Activated naive CD4-positive, alpha-beta T cell treated with anti-CD3 and anti-CD28 coated beads for 36 hours (primary cell): Measurements from ENCODE around the gene IGSF11. TPM values are rescaled to one million over a fixed set of nuclear protein-coding genes. Genes with fewer than 3 reads are reported as not detected.

ENCODE experiments used
- CTCF ChIA-PET: fragments of 350-600 bp; sonication (Branson Sonifier 250); formaldehyde crosslinking; loops from one replicate; lab custom pipeline; 2021; ENCODE audit warnings: antibody characterized with exemption; lab: Charles Lee
- DNase-seq: peaks from one replicate; pipeline ENCODE4 v3.0.0-alpha.2; 2020
- H3K27ac Mint-ChIP-seq: one replicate; pipeline ENCODE4 v1.8.0; 2021; ENCODE audit warnings: mild to moderate bottlenecking, mixed read lengths
- H3K27me3 Mint-ChIP-seq: one replicate; pipeline ENCODE4 v1.8.0; 2021; ENCODE audit warnings: low read depth, mixed read lengths
- H3K36me3 Mint-ChIP-seq: one replicate; pipeline ENCODE4 v1.8.0; 2021; ENCODE audit warnings: low read depth, mixed read lengths
- H3K4me1 Mint-ChIP-seq: one replicate; pipeline ENCODE4 v1.8.0; 2021; ENCODE audit warnings: low read depth, mixed read lengths
- H3K4me3 Mint-ChIP-seq: one replicate; pipeline ENCODE4 v1.8.0; 2021; ENCODE audit warnings: mild to moderate bottlenecking, moderate library complexity, mixed read lengths
- H3K9me3 Mint-ChIP-seq: one replicate; pipeline ENCODE4 v1.8.0; 2021; ENCODE audit warnings: mixed read lengths
- intact Hi-C: fragments of 100-400 bp; cut with micrococcal nuclease; formaldehyde crosslinking; loops from one replicate; pipeline ENCODE4 v1.15.1; 2023
- total RNA-seq, 2 experiments: library from RNA; stranded (reverse); gene quantifications; one replicate each; pipeline ENCODE4 v1.2.3, GENCODE V29; 2021

IGSF11 gene
- total RNA-seq, 2 experiments from 2014 or later = 0.07 to 0.12 TPM

DNA sequence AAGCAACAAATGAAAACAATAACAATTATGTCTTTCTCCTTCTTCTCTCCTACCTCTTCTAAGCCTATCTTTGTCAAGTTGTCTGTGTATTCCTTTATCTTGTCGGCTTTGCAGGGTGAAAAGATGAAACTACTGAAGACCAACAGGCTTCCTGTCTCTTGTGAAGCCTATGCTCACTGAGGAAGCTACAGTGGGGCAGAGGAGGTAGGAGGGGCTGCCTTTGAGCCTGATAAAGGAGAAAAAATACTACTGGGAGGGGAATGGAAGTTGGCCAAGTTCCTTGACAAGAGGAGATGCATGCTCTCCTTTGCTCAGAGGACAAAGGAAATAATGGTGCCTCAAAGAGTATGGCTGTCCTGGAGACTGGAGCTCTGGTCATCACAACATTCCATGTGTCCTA is 92.0 kb downstream of the IGSF11 start:
- H3K27ac Mint-ChIP-seq = no peak overlapping the region
- DNase-seq = no peak

DNA sequence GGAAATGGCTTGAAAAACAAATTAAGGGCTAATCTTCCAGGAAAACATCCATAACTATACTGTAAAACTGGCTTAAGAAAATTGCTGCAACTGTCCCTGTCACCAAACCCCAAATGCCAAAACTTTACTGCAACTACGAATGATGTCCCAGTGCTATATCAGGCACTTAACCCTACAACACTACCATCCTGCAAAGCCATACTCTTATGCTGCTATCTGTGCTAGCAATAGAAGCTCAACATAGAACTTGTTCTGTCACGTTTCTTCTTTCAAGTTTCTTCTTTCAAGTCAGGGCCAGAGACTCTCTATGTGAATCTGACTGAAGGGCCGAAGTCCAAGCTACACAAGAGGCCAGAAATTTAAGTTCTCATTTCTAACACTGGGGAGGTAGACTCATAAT is 92.5 kb downstream of the IGSF11 start:
- intact Hi-C loops = loop anchor here (2.0 to 10.0 kb wide), 4 partner anchors 93 to 1403 kb away; partner anchors contain the start of genes IGSF11 and LRRC58
- Mint-ChIP-seq H3K36me3 (no peaks in the 10 kb centered on the region), H3K4me1 (peaks cover 43% of the 10 kb centered on the region), H3K9me3 (no peaks in the 10 kb centered on the region), H3K27ac (no peak overlapping the region), H3K4me3 (no peak overlapping the region), H3K27me3 (no peaks in the 10 kb centered on the region)
- DNase-seq = no peak
- CTCF ChIA-PET = interaction anchor here (0.7 to 0.9 kb wide), 2 partner anchors 58 to 92 kb away, joined by 3 to 6 read pairs; partner anchors contain the start of gene IGSF11

More for the DNA sequence above, 92.0 kb downstream of the IGSF11 start:
- H3K9me3 Mint-ChIP-seq = no peaks in the 10 kb centered on the region
- CTCF ChIA-PET = interaction anchor here (0.7 to 0.9 kb wide), 2 partner anchors 59 to 92 kb away, joined by 3 to 6 read pairs; partner anchors contain the start of gene IGSF11
- intact Hi-C loops = loop anchor here (2.0 to 10.0 kb wide), 4 partner anchors 92 to 1402 kb away; partner anchors contain the start of genes IGSF11 and LRRC58
- no peaks in the 10 kb centered on the region for H3K27me3 Mint-ChIP-seq
- peaks cover 43% of the 10 kb centered on the region for H3K4me1 Mint-ChIP-seq
- H3K36me3 Mint-ChIP-seq = no peaks in the 10 kb centered on the region
- peak overlapping the region; percentile 22 for H3K4me3 Mint-ChIP-seq

DNA sequence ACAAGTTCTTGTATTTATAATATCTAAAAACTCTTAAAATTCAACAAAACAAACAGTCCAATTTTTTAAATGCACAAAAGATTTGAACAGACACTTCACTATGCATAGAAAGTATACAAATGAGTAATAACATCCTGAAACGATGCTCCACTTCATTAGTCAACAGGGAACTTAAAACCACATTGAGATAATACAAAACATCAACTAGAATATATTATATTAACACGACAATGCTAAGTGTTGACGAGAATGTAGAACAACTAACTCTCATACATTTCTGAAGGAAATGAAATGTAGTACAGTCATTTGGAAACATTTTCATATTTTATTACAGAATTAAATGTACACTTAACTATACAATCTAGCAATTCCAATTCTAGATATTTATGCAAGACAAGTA is 93.4 kb downstream of the IGSF11 start:
- CTCF ChIA-PET = no interaction called here
- Mint-ChIP-seq H3K36me3 (no peaks in the 10 kb centered on the region), H3K27me3 (no peaks in the 10 kb centered on the region), H3K27ac (no peak overlapping the region), H3K4me1 (peaks cover 37% of the 10 kb centered on the region), H3K4me3 (no peak overlapping the region), H3K9me3 (no peaks in the 10 kb centered on the region)
- intact Hi-C loops = loop anchor here (1.0 to 10.0 kb wide), 3 partner anchors 15 to 1404 kb away; partner anchors contain the start of gene LRRC58
- DNase-seq = no peak

DNA sequence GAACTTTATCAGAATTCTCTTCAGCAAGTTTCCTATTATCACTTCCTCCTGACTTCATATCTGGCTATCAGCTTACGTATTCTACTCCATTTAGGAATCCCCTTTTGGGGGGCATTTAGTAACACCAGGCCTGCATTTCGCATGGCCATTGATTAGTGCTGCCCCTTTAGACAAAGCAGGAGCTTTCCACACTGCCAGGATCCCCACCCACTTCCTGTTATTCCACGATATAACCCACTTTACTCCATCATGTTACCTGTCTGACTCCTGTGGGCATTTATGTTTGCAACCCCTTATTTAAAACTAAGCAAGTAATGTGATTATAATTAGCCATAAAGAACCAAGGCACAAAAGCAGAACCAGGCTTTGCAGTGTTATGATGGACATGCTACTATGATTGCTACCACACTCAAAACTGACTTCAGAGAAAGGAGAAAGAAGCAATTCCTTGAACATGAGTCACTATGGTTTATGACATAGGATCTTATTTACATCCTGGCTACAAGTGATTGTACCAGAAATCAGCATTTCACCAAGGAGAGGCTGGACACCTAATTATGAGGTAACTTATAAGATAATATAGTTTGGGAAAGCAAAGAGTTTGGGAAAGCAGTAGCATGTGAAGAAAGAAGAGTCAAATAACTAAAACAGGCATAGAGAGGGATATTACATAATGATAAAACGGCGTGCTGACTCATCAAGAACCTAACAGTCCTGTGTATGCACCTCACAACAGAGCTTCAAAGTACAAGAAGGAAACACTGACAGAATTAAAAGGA is 96.3 kb downstream of the IGSF11 start:
- H3K27me3 Mint-ChIP-seq = no peaks in the 10 kb centered on the region
- H3K4me3 Mint-ChIP-seq = no peak overlapping the region
- intact Hi-C loops = loop anchor here (1.0 kb wide), 1 partner anchor 11 kb away; no protein-coding TSS in a partner anchor
- CTCF ChIA-PET = no interaction called here
- peaks cover 26% of the 10 kb centered on the region for H3K4me1 Mint-ChIP-seq
- H3K27ac Mint-ChIP-seq = peak overlapping the region; percentile 42
- DNase-seq = no peak
- H3K36me3 Mint-ChIP-seq = no peaks in the 10 kb centered on the region
- no peaks in the 10 kb centered on the region for H3K9me3 Mint-ChIP-seq

DNA sequence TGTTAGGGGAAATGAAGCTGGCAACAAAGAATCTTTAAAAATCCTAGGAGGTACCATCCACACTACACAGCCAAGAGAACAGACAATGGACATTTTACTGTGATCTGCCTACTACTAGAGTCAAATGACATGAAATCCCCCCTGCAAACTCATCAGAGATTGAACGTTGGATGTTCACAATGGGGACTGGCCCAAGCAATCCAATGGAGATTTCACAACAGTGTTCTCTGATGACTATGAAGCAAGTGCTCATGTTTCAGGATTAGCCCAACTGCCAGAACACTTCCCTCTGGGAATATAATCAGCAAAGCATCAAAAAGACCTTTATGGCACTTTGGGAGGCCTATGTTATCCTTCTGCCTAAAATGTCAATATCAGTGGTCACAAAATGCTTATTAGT is 97.8 kb downstream of the IGSF11 start:
- no peak for DNase-seq
- Mint-ChIP-seq H3K9me3 (no peaks in the 10 kb centered on the region), H3K36me3 (no peaks in the 10 kb centered on the region), H3K27me3 (no peaks in the 10 kb centered on the region), H3K27ac (no peak overlapping the region), H3K4me3 (no peak overlapping the region), H3K4me1 (peaks cover 19% of the 10 kb centered on the region)
- intact Hi-C loops = no loop called here
- CTCF ChIA-PET = interaction anchor here (1.1 kb wide), 1 partner anchor 98 kb away, joined by 3 read pairs; the partner anchor contains the start of gene IGSF11

DNA sequence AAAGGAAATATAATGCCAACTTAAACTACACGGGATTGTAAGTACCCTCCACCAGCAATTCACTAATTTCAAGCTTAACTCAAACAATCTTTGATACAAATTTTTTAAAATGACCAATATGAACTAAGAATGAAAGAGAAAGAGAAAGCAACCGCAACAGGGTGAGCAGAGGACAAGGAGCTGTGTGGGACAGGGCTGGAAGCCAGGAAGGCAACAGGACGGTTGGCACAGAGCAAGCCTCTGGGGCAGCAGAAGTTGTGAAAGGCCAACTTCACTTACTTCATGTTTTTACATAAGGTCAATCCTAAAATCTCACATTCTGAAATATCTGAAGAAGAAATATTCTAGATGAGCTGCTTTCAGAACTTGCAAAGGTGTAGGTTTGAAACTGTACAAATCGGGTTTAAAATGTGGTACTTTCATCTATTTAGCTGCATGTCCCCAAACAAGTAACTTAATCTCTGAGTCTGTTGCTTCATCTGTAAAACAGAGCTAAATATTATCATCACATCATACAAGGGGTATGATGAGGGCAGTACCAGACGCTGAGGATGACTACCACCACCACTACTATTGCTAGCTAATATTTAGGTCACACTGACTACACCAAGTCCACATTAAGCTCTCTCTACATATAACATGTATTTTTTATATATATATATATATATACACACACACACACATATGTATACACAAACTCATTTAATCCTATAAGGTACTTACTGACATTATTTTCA is 101.7 kb downstream of the IGSF11 start:
- H3K36me3 Mint-ChIP-seq = no peaks in the 10 kb centered on the region
- H3K4me3 Mint-ChIP-seq = no peak overlapping the region
- H3K27me3 Mint-ChIP-seq = no peaks in the 10 kb centered on the region
- intact Hi-C loops = no loop called here
- peaks cover 6% of the 10 kb centered on the region for H3K4me1 Mint-ChIP-seq
- CTCF ChIA-PET = interaction anchor here (1.3 to 1.5 kb wide), 2 partner anchors 50 to 102 kb away, joined by 5 to 8 read pairs; partner anchors contain the start of gene IGSF11
- no peaks in the 10 kb centered on the region for H3K9me3 Mint-ChIP-seq
- no peak for DNase-seq
- no peak overlapping the region for H3K27ac Mint-ChIP-seq

DNA sequence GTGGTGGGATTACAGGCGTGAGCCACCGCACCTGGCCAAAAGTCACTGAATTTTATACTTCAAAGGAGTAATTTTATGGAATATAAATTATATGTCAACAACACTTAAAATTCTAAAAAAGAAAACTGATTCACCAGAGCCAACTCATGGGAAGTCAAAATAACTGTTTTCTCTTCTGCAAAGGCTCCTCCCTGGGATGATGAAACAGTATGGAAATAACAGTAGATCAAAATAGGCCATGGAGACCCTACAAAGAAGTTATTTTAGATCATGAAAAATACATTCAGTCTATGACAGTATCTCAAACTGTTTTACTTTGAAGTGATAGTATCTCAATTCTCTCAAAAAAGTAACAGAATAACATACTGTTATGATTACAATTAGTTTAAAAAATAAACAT is 102.7 kb downstream of the IGSF11 start:
- Mint-ChIP-seq H3K9me3 (no peaks in the 10 kb centered on the region), H3K36me3 (no peaks in the 10 kb centered on the region), H3K4me3 (no peak overlapping the region), H3K27ac (no peak overlapping the region), H3K27me3 (no peaks in the 10 kb centered on the region), H3K4me1 (peaks cover 6% of the 10 kb centered on the region)
- intact Hi-C loops = no loop called here
- CTCF ChIA-PET = interaction anchor here (1.3 kb wide), 1 partner anchor 49 kb away, joined by 8 read pairs; no protein-coding TSS in a partner anchor
- no peak for DNase-seq

DNA sequence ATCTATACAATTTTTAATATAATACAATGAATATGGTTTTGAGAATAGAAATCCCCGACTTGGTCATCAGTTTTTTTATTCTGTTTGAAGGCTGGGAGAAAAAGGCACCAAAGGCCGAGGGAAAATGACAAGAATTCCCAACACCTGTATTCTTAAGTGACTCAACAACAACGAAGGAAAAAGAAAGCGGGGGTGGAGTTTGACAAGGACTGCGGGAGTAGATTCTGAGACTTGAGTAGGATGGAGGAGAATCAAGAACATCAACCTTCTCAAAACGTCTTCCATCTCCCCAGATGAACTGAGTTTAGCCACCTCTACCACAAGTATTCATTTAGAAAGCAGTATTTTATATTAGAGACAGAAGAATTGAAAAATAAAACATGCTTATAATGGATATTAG is 107.2 kb downstream of the IGSF11 start:
- DNase-seq = no peak
- Mint-ChIP-seq H3K9me3 (no peaks in the 10 kb centered on the region), H3K4me1 (peaks cover 2% of the 10 kb centered on the region), H3K27me3 (no peaks in the 10 kb centered on the region), H3K4me3 (no peak overlapping the region), H3K27ac (no peak overlapping the region), H3K36me3 (no peaks in the 10 kb centered on the region)
- CTCF ChIA-PET = no interaction called here
- intact Hi-C loops = no loop called here

DNA sequence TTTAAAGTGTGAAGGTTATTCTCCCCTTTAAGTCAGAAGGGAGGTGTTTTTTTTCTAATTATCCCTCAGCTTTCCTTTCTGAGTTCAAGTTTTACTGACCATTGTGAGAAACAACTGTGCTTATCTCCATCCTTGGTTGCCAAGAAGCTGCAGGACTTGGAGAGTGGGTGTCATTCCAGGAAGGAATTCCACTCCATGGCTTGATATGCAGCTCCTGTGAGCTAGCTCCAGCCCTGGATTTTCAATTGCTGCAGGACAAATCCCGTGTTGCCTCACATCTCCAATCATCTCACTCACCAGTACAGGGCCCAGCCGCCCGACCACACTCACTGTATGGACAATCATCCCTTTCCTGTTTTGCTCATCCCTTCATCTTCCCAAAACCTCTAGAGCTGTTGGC is 122.5 kb downstream of the IGSF11 start:
- no peaks in the 10 kb centered on the region for H3K9me3 Mint-ChIP-seq
- H3K27me3 Mint-ChIP-seq = no peaks in the 10 kb centered on the region
- CTCF ChIA-PET = interaction anchor here (0.8 to 1.7 kb wide), 3 partner anchors 27 to 367 kb away, joined by 3 to 8 read pairs (median 4); no protein-coding TSS in a partner anchor
- no peak overlapping the region for H3K27ac Mint-ChIP-seq
- intact Hi-C loops = no loop called here
- no peak for DNase-seq
- no peaks in the 10 kb centered on the region for H3K36me3 Mint-ChIP-seq
- H3K4me1 Mint-ChIP-seq = no peaks in the 10 kb centered on the region
- H3K4me3 Mint-ChIP-seq = no peak overlapping the region

DNA sequence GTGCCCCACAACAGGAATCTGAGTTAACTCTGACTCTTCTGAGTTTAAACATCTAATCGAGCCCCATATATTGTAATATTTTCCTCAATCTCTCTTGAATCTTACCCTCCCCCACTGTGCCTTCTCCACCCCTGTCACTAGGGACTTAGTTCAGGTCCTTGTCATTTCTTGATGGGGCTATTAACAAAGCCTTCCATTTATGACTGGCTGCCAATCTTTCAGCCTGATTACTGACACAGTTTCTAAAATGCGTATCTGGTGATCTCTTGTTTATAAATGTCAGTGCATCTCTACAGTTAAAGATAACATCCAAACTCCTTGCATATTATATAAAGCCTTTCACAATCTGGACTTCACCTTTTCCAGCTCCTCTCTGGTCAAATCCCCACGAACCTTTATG is 124.3 kb downstream of the IGSF11 start:
- no peak for DNase-seq
- intact Hi-C loops = no loop called here
- Mint-ChIP-seq H3K4me1 (peaks cover 2% of the 10 kb centered on the region), H3K36me3 (no peaks in the 10 kb centered on the region), H3K27me3 (no peaks in the 10 kb centered on the region), H3K9me3 (no peaks in the 10 kb centered on the region), H3K4me3 (no peak overlapping the region), H3K27ac (no peak overlapping the region)
- CTCF ChIA-PET = interaction anchor here (1.4 kb wide), 1 partner anchor 27 kb away, joined by 3 read pairs; no protein-coding TSS in a partner anchor

DNA sequence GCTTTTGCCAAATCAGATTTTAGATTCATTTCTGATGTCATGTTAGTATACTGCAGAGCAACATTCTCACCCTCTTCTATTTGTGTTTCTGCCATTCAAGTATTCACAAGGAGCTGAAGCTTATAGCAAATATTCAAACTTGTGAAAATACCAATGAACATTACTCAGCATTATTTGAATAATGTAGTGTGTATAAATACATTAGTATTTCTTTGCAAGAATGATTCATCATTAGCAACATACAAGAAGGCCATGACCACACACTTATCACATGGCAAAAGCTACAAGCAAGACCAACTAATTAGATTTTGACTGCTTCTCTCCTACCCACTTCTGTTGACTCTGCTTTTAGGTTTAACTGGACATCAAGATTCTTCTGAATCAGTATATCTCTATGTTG is 124.9 kb downstream of the IGSF11 start:
- Mint-ChIP-seq H3K36me3 (no peaks in the 10 kb centered on the region), H3K4me1 (peaks cover 2% of the 10 kb centered on the region), H3K9me3 (no peaks in the 10 kb centered on the region), H3K27ac (no peak overlapping the region), H3K4me3 (no peak overlapping the region), H3K27me3 (no peaks in the 10 kb centered on the region)
- no peak for DNase-seq
- CTCF ChIA-PET = interaction anchor here (1.4 kb wide), 1 partner anchor 26 kb away, joined by 3 read pairs; no protein-coding TSS in a partner anchor
- intact Hi-C loops = no loop called here

DNA sequence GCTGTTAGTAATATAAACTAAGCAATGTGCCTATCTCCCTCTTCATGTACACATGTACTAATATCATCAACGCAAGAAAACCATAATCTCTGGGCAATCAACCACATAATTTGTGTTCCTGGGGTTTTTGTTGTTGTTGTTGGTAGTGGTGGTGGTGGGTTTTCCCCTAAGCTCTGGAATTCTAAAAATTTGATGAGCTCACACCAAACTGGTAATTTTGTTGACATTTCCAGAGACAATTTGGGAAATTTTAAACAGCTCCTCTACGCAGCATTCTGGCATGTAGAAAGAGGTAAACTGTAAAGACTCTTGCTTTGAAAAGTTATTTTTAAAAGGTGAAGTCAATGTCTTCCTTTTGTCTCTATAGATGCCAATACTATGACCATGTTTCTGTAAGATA is 126.7 kb downstream of the IGSF11 start:
- Mint-ChIP-seq H3K27ac (no peak overlapping the region), H3K36me3 (no peaks in the 10 kb centered on the region), H3K4me1 (peaks cover 2% of the 10 kb centered on the region), H3K4me3 (no peak overlapping the region), H3K27me3 (no peaks in the 10 kb centered on the region), H3K9me3 (no peaks in the 10 kb centered on the region)
- intact Hi-C loops = no loop called here
- CTCF ChIA-PET = interaction anchor here (2.7 kb wide), 1 partner anchor 24 kb away, joined by 12 read pairs; no protein-coding TSS in a partner anchor
- no peak for DNase-seq
